Esophagus muscularis mucosa (tissue), 4 donors: Measurements from ENCODE around the gene PPL. TPM values are rescaled to one million over a fixed set of nuclear protein-coding genes. Genes with fewer than 3 reads are reported as not detected.

Experiments
- DNase-seq: peaks from one replicate; pipeline ENCODE4 v3.0.0-alpha.2; 2017; ENCODE audit errors: extremely low spot score
- H3K27ac ChIP-seq, 4 donors: fragments of 200-600 bp; sonication (generic); replicated peaks in 1 of 4; 1 replicate in 3 of 4; 2 replicates in 1 of 4; pipeline ENCODE4 v1.5.1; 2016 to 2019; ENCODE audit warnings: mild to moderate bottlenecking in 1 of 4
- H3K27me3 ChIP-seq, 4 donors: fragments of 200-600 bp; sonication (generic); one replicate each; pipeline versions ENCODE4 v1.5.1 to v1.6.0; 2016 to 2019
- H3K36me3 ChIP-seq, 4 donors: fragments of 200-600 bp; sonication (generic); one replicate each; pipeline ENCODE4 v1.5.1; 2016 to 2019
- H3K4me1 ChIP-seq, 4 donors: fragments of 200-600 bp; sonication (generic); one replicate each; pipeline ENCODE4 v1.5.1; 2016 to 2019
- H3K4me3 ChIP-seq, 4 donors: fragments of 200-600 bp; sonication (generic); 1 replicate in 2 of 4; 2 replicates in 2 of 4; pipeline ENCODE4 v1.5.1; 2016 to 2019; ENCODE audit warnings: mild to moderate bottlenecking in 4 of 4, moderate library complexity in 1 of 4
- H3K9me3 ChIP-seq, 4 donors: fragments of 200-600 bp; sonication (generic); 1 replicate in 3 of 4; 2 replicates in 1 of 4; pipeline ENCODE4 v1.5.1; 2016 to 2019
- CTCF ChIP-seq, 3 experiments: fragments of 200-600 bp in 2 of 3; fragments of 450-650 bp in 1 of 3; sonication (generic) in 2 of 3; IDR thresholded peaks; one replicate each; pipeline ENCODE4 v1.5.1; 2017 to 2019; ENCODE audit warnings: antibody characterized with exemption in 3 of 3, mild to moderate bottlenecking in 2 of 3, moderate library complexity in 1 of 3
- EP300 ChIP-seq: sonication (generic); formaldehyde crosslinking; IDR thresholded peaks from one replicate; pipeline ENCODE4 v1.6.1; 2017; ENCODE audit warnings: antibody characterized with exemption
- POLR2A ChIP-seq: fragments of 450-650 bp; IDR thresholded peaks from one replicate; pipeline ENCODE4 v1.6.1; 2017; ENCODE audit warnings: antibody characterized with exemption, moderate library complexity, mild to moderate bottlenecking, low read depth
- POLR2AphosphoS5 ChIP-seq, 2 donors: sonication (generic); formaldehyde crosslinking; IDR thresholded peaks; one replicate each; pipeline ENCODE4 v1.6.1; 2017; ENCODE audit warnings: antibody characterized with exemption in 2 of 2
- WGBS: methylation state at CpG from one replicate; pipeline ENCODE4 v1.1.5; 2018; 5-methylcytosine and 5-hydroxymethylcytosine counted together
- intact Hi-C: fragments of 100-400 bp; cut with DNase I; formaldehyde crosslinking; loops from one replicate; pipeline ENCODE4 v1.15.1; 2023
- total RNA-seq, 4 donors: library from RNA; depleted of rRNA; stranded (reverse); fragments of >200 nt; gene quantifications; one replicate each; pipeline versions ENCODE4 v1.1.0 to v1.2.1, GENCODE V29; 2016

The PPL gene
- total RNA-seq, 4 donors from 2014 or later, result 36.3 to 78.4 (median 57.4) TPM

- Histone ChIP-seq H3K4me1 (peaks cover 0 to 19% (median 4%) of the 10 kb centered on the region in 4 donors), H3K4me3 (no peak overlapping the region), H3K27me3 (no peaks in the 10 kb centered on the region), H3K9me3 (no peaks in the 10 kb centered on the region), H3K36me3 (peaks cover 0 to 4% (median 0%) of the 10 kb centered on the region in 4 donors), H3K27ac (no peak overlapping the region)
- intact Hi-C loops, result no loop called here
- DNase-seq, result no peak
- 73% methylated on average over 13 of the region's 13 CpGs for WGBS
- TF ChIP-seq EP300 (no peak), POLR2A (no peak), CTCF (IDR thresholded peaks at IDR 0.05) (no peak), POLR2AphosphoS5 (IDR thresholded peaks at IDR 0.05) (no peak)
Observed at GRCh38 chr16:4918781-4919251, 18.1 kb downstream of the PPL start.

- intact Hi-C loops, result no loop called here
- Histone ChIP-seq H3K9me3 (no peaks in the 10 kb centered on the region), H3K4me3 (no peak overlapping the region), H3K27ac (no peak overlapping the region), H3K27me3 (no peaks in the 10 kb centered on the region), H3K36me3 (peaks cover 0 to 4% (median 0%) of the 10 kb centered on the region in 4 donors), H3K4me1 (peaks cover 0 to 12% (median 2%) of the 10 kb centered on the region in 4 donors)
- TF ChIP-seq POLR2A (no peak), EP300 (no peak), POLR2AphosphoS5 (IDR thresholded peaks at IDR 0.05) (no peak), CTCF (IDR thresholded peaks at IDR 0.05) (no peak)
- WGBS, result 38% methylated on average over 4 of the region's 4 CpGs
- no peak for DNase-seq
Observed at GRCh38 chr16:4917117-4917516, 19.8 kb downstream of the PPL start.

- intact Hi-C loops, result no loop called here
- no peak for TF ChIP-seq EP300
- TF ChIP-seq POLR2AphosphoS5 (IDR thresholded peaks at IDR 0.05), result no peak
Observed at GRCh38 chr16:4915226-4915761, 21.7 kb downstream of the PPL start.

GRCh38 chr16:4914528-4915225 is 22.3 kb downstream of the PPL start:
- WGBS, result 92% methylated on average over 4 of the region's 7 CpGs
- Histone ChIP-seq H3K36me3 (peaks cover 0 to 4% (median 0%) of the 10 kb centered on the region in 4 donors), H3K27ac (peak overlapping the region in 1 of 4 donors; percentile 27)

More at GRCh38 chr16:4915226-4915761, 21.7 kb downstream of the PPL start:
- H3K4me3 ChIP-seq, result no peak overlapping the region
- H3K27ac ChIP-seq, result peak overlapping the region in 1 of 4 donors; percentile 27
- H3K27me3 ChIP-seq, result no peaks in the 10 kb centered on the region
- H3K4me1 ChIP-seq, result peaks cover 0 to 11% (median 0%) of the 10 kb centered on the region in 4 donors
- no peaks in the 10 kb centered on the region for H3K9me3 ChIP-seq
- 80% methylated on average over 7 of the region's 11 CpGs for WGBS
- no peak for DNase-seq
- peaks cover 0 to 4% (median 0%) of the 10 kb centered on the region in 4 donors for H3K36me3 ChIP-seq

More at GRCh38 chr16:4914528-4915225, 22.3 kb downstream of the PPL start:
- H3K4me3 ChIP-seq, result no peak overlapping the region
- H3K9me3 ChIP-seq, result no peaks in the 10 kb centered on the region
- DNase-seq, result no peak
- TF ChIP-seq POLR2AphosphoS5 (IDR thresholded peaks at IDR 0.05) (no peak), CTCF (IDR thresholded peaks at IDR 0.05) (no peak)
- intact Hi-C loops, result no loop called here
- peaks cover 0 to 11% (median 0%) of the 10 kb centered on the region in 4 donors for H3K4me1 ChIP-seq
- H3K27me3 ChIP-seq, result no peaks in the 10 kb centered on the region
